Measurements from ENCODE around the gene OTOG.

Gene OTOG

GRCh38 chr11:17642980-17643379, 95.9 kb downstream of the OTOG start:
- H3K4me1 Mint-ChIP-seq (ENCODE audit: low read depth), result no peaks in the 10 kb centered on the region
- H3K9me3 Mint-ChIP-seq, result no peaks in the 10 kb centered on the region
- no peak overlapping the region for H3K27ac Mint-ChIP-seq
- H3K27me3 Mint-ChIP-seq, result peaks cover 5% of the 10 kb centered on the region
- H3K36me3 Mint-ChIP-seq (ENCODE audit: low read depth), result no peaks in the 10 kb centered on the region
- intact Hi-C loops (cut with micrococcal nuclease), result no loop called here
- no peak overlapping the region for H3K4me3 Mint-ChIP-seq

DNA sequence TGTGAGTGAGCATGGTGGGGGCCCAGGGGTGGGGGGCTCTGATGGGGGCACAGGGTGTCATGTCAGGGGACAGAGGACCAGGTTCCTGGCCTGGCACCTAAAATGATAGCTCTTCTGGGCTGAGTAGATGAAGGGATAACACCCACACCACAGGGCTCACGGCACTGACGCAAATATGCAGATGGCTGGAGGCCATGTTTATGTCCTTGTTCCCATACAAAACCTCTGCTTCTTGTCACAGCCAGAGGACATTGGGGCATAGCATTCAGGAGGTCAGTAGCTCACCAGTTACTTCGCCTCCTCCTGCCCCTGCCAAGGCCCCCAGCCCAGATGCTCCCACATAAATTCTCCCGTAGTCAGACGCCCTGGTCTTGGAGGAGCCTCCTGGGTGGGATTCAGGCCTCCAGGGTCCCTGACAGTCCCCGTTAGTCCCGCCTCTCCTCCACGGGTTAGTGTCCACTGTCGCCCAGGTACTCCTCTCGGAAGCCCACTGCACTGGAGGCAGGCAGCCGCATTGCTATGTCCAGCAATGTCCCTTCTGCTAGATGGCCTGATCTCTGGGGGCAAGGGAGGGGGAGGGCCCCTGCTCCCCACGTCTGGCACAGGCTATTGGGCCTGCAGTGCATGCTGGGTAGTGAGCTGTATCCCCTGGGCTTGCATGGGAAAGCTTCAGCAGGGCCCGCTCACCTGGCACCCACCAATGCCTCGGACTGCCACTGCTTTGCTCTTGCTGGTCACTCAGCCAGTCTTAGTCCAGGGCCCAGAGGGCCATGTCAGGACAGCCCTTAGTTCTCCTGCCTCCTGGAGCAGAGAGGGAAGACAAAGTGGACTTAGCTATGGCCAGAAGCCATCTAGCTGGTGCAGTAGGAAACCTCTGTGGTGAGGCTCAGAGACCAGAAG, 96.7 kb downstream of the OTOG start:
- Mint-ChIP-seq H3K4me1 (ENCODE audit: low read depth) (no peaks in the 10 kb centered on the region), H3K27me3 (peaks cover 8% of the 10 kb centered on the region), H3K27ac (no peak overlapping the region), H3K4me3 (no peak overlapping the region), H3K36me3 (ENCODE audit: low read depth) (no peaks in the 10 kb centered on the region), H3K9me3 (no peaks in the 10 kb centered on the region)
- intact Hi-C loops (cut with micrococcal nuclease), result no loop called here

DNA sequence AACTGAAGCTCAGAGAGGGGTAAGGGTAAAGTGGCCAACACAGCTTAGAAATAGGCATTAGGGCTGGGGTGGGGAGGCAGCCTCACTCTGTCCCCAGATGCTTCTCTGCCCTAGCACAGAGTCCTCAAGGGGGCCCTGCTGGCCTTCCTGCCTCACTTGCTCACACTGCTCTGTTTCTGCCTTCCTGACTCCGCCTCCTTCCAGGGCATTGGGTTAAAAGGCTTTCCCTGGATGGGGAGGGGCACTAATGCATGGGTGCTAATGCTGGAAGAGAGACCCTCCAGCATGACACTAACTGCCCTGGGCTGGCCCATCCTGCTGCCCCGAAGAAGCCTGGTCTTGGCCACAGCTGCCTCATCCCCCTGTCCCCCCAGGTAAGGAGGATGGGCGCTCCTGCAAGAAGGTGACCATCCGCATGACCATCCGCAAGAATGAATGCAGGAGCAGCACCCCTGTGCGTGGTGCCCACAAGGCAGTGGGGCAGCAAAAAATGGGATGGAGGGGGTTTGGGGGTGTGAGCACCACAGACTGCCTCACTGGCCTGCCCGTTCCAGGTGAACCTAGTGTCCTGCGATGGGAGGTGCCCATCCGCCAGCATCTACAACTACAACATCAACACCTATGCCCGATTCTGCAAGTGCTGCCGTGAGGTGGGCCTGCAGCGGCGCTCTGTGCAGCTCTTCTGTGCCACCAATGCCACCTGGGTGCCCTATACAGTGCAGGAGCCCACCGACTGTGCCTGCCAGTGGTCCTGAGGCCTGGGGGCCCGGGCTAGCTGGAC, 98.3 kb downstream of the OTOG start:
- H3K36me3 Mint-ChIP-seq (ENCODE audit: low read depth), result no peaks in the 10 kb centered on the region
- peaks cover 20% of the 10 kb centered on the region for H3K27me3 Mint-ChIP-seq
- H3K4me3 Mint-ChIP-seq, result no peak overlapping the region
- intact Hi-C loops (cut with micrococcal nuclease), result no loop called here
- H3K9me3 Mint-ChIP-seq, result no peaks in the 10 kb centered on the region
- no peaks in the 10 kb centered on the region for H3K4me1 Mint-ChIP-seq (ENCODE audit: low read depth)
- no peak overlapping the region for H3K27ac Mint-ChIP-seq

GRCh38 chr11:17646451-17647145, 99.5 kb downstream of the OTOG start:
- peaks cover 30% of the 10 kb centered on the region for H3K27me3 Mint-ChIP-seq
- no peaks in the 10 kb centered on the region for H3K9me3 Mint-ChIP-seq
- no peak overlapping the region for H3K4me3 Mint-ChIP-seq
- intact Hi-C loops (cut with micrococcal nuclease), result no loop called here
- H3K36me3 Mint-ChIP-seq (ENCODE audit: low read depth), result no peaks in the 10 kb centered on the region
- H3K27ac Mint-ChIP-seq, result no peak overlapping the region
- H3K4me1 Mint-ChIP-seq (ENCODE audit: low read depth), result no peaks in the 10 kb centered on the region

- intact Hi-C loops (cut with micrococcal nuclease), result no loop called here
Observed at GRCh38 chr11:17648528-17648927, 101.5 kb downstream of the OTOG start.

GRCh38 chr11:17649261-17649660, 102.2 kb downstream of the OTOG start:
- no peaks in the 10 kb centered on the region for H3K36me3 Mint-ChIP-seq (ENCODE audit: low read depth)
- H3K4me3 Mint-ChIP-seq, result no peak overlapping the region
- H3K4me1 Mint-ChIP-seq (ENCODE audit: low read depth), result no peaks in the 10 kb centered on the region
- no peak overlapping the region for H3K27ac Mint-ChIP-seq
- peaks cover 34% of the 10 kb centered on the region for H3K27me3 Mint-ChIP-seq
- no peaks in the 10 kb centered on the region for H3K9me3 Mint-ChIP-seq
- intact Hi-C loops (cut with micrococcal nuclease), result no loop called here

More at GRCh38 chr11:17648528-17648927, 101.5 kb downstream of the OTOG start:
- H3K36me3 Mint-ChIP-seq (ENCODE audit: low read depth), result no peaks in the 10 kb centered on the region
- H3K9me3 Mint-ChIP-seq, result no peaks in the 10 kb centered on the region
- no peak overlapping the region for H3K4me3 Mint-ChIP-seq
- H3K27ac Mint-ChIP-seq, result no peak overlapping the region
- H3K4me1 Mint-ChIP-seq (ENCODE audit: low read depth), result no peaks in the 10 kb centered on the region
- H3K27me3 Mint-ChIP-seq, result peaks cover 34% of the 10 kb centered on the region

- intact Hi-C loops (cut with micrococcal nuclease), result no loop called here
- Mint-ChIP-seq H3K36me3 (ENCODE audit: low read depth) (no peaks in the 10 kb centered on the region), H3K27ac (no peak overlapping the region), H3K27me3 (peaks cover 34% of the 10 kb centered on the region), H3K9me3 (no peaks in the 10 kb centered on the region), H3K4me3 (no peak overlapping the region), H3K4me1 (ENCODE audit: low read depth) (no peaks in the 10 kb centered on the region)
Observed at GRCh38 chr11:17649696-17650095, 102.6 kb downstream of the OTOG start.

- intact Hi-C loops (cut with micrococcal nuclease), result no loop called here
- peaks cover 32% of the 10 kb centered on the region for H3K27me3 Mint-ChIP-seq
- no peaks in the 10 kb centered on the region for H3K36me3 Mint-ChIP-seq (ENCODE audit: low read depth)
- H3K4me1 Mint-ChIP-seq (ENCODE audit: low read depth), result no peaks in the 10 kb centered on the region
- H3K4me3 Mint-ChIP-seq, result no peak overlapping the region
- H3K9me3 Mint-ChIP-seq, result peaks cover 6% of the 10 kb centered on the region
- no peak overlapping the region for H3K27ac Mint-ChIP-seq
Observed at GRCh38 chr11:17650127-17650911, 103.3 kb downstream of the OTOG start.

DNA sequence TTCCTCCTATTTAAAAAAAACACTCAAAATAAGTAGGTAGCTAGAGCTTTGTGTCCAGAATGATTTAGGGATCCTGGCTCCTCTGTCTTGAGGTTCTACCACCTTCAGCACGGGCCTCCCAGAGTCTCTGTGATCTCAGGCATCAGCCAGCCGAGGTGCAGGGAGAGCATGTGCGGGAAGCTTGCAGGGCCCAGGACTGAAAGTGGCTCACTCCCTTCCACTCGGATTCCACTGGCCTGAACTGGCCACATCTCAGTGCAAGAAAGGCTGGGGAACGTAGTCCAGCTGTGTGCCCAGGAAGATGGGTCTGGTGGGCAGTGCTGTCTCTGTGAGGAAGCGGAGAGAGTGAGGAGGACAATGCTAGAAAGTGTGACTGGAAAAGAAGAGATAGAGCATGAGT, 104.0 kb downstream of the OTOG start:
- H3K27ac Mint-ChIP-seq, result no peak overlapping the region
- intact Hi-C loops (cut with micrococcal nuclease), result no loop called here
- H3K9me3 Mint-ChIP-seq, result peaks cover 13% of the 10 kb centered on the region
- H3K36me3 Mint-ChIP-seq (ENCODE audit: low read depth), result no peaks in the 10 kb centered on the region
- no peaks in the 10 kb centered on the region for H3K4me1 Mint-ChIP-seq (ENCODE audit: low read depth)
- H3K27me3 Mint-ChIP-seq, result peaks cover 32% of the 10 kb centered on the region
- H3K4me3 Mint-ChIP-seq, result no peak overlapping the region

- peaks cover 34% of the 10 kb centered on the region for H3K27me3 Mint-ChIP-seq
- no peaks in the 10 kb centered on the region for H3K36me3 Mint-ChIP-seq (ENCODE audit: low read depth)
- intact Hi-C loops (cut with micrococcal nuclease), result no loop called here
- H3K9me3 Mint-ChIP-seq, result peaks cover 14% of the 10 kb centered on the region
- H3K4me3 Mint-ChIP-seq, result no peak overlapping the region
- H3K4me1 Mint-ChIP-seq (ENCODE audit: low read depth), result no peaks in the 10 kb centered on the region
- no peak overlapping the region for H3K27ac Mint-ChIP-seq
Observed at GRCh38 chr11:17651681-17652080, 104.6 kb downstream of the OTOG start.

GRCh38 chr11:17652556-17652955, 105.5 kb downstream of the OTOG start:
- Mint-ChIP-seq H3K36me3 (ENCODE audit: low read depth) (no peaks in the 10 kb centered on the region), H3K27ac (no peak overlapping the region), H3K4me1 (ENCODE audit: low read depth) (no peaks in the 10 kb centered on the region), H3K9me3 (peaks cover 14% of the 10 kb centered on the region), H3K4me3 (no peak overlapping the region), H3K27me3 (peaks cover 31% of the 10 kb centered on the region)
- intact Hi-C loops (cut with micrococcal nuclease), result no loop called here

- no peaks in the 10 kb centered on the region for H3K4me1 Mint-ChIP-seq (ENCODE audit: low read depth)
- H3K4me3 Mint-ChIP-seq, result no peak overlapping the region
- peaks cover 29% of the 10 kb centered on the region for H3K27me3 Mint-ChIP-seq
- no peaks in the 10 kb centered on the region for H3K36me3 Mint-ChIP-seq (ENCODE audit: low read depth)
- no peak overlapping the region for H3K27ac Mint-ChIP-seq
- intact Hi-C loops (cut with micrococcal nuclease), result no loop called here
- H3K9me3 Mint-ChIP-seq, result peaks cover 14% of the 10 kb centered on the region
Observed at GRCh38 chr11:17653611-17654010, 106.6 kb downstream of the OTOG start.

- H3K27ac Mint-ChIP-seq, result no peak overlapping the region
- H3K36me3 Mint-ChIP-seq (ENCODE audit: low read depth), result no peaks in the 10 kb centered on the region
- no peak overlapping the region for H3K4me3 Mint-ChIP-seq
- peaks cover 14% of the 10 kb centered on the region for H3K9me3 Mint-ChIP-seq
- peaks cover 18% of the 10 kb centered on the region for H3K27me3 Mint-ChIP-seq
- H3K4me1 Mint-ChIP-seq (ENCODE audit: low read depth), result no peaks in the 10 kb centered on the region
- intact Hi-C loops (cut with micrococcal nuclease), result no loop called here
Observed at GRCh38 chr11:17655682-17656081, 108.6 kb downstream of the OTOG start.
